Measurements from ENCODE around the gene ANKRD37.
"Not testable (repeated sequence)": the region's sequence is repeated elsewhere in the genome, so short reads cannot be mapped to it uniquely, and the experiment has no call there.

The ANKRD37 gene

GRCh38 chr4:185361872-185362271, 34.8 kb upstream of the ANKRD37 start:
- DNase-seq (ENCODE audit: extremely low spot score), result no peak
- CTCF ChIA-PET, result no interaction called here
- POLR2A ChIA-PET, result no interaction called here
- TF ChIP-seq NFRKB (IDR thresholded peaks at IDR 0.05), result no peak
- TF ChIP-seq TARDBP (IDR thresholded peaks at IDR 0.05), result no peak
- TF ChIP-seq L3MBTL2 (conservative IDR thresholded peaks at IDR 0.05), result no peak

DNA sequence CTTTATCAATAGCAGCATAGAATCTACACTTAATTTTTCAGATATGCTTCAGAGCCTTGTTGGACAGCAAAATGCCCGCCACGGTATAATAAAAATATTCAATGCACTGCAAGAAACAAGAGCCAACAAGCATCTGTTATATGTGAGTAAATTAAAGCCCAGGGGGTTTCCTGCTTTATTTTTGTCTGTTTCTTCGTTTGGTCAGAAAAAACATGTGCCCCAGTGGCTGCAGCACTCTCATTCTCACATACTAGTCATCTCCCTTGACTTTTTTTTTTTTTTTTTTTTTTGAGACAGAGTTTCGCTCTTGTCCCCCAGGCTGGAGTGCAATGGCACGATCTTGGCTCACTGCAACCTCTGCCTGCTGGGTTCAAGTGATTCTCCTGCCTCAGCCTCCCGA, 34.1 kb upstream of the ANKRD37 start:
- POLR2A ChIA-PET; DNase-seq (ENCODE audit: extremely low spot score); CTCF ChIA-PET: not testable (repeated sequence)

DNA sequence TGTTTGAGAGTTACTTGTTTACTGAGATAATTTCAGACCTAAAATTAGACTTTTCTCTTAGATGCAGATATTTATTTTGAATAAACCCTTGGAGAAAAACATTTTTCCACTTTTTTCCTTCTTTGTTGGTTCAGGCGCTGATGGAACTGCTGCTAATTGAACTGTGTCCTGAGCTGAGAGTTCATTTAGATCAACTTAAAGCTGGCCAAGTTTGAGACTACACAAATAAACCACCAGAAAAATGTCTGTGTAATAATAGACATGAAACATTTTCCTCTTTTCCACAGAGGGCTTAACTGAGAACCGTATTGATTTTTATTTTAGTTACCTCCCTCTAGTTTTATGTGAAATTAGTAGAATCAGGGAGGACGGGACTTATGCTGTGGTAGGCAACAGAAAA, 33.4 kb upstream of the ANKRD37 start:
- TF ChIP-seq ARNT (IDR thresholded peaks at IDR 0.05), result no peak
- TF ChIP-seq FOXA1 (IDR thresholded peaks at IDR 0.05), result no peak
- TF ChIP-seq ZNF384 (IDR thresholded peaks at IDR 0.05), result no peak
- no peak for TF ChIP-seq HDGF (IDR thresholded peaks at IDR 0.05; ENCODE audit: borderline replicate concordance)
- no peak for TF ChIP-seq FOXK2 (IDR thresholded peaks at IDR 0.05)
- no peak for TF ChIP-seq NFRKB (IDR thresholded peaks at IDR 0.05)
- TF ChIP-seq SP1 (IDR thresholded peaks at IDR 0.05), result no peak
- TF ChIP-seq CTBP1 (IDR thresholded peaks at IDR 0.05; ENCODE audit: borderline replicate concordance), result no peak
- no peak for TF ChIP-seq FOXM1 (IDR thresholded peaks at IDR 0.05; ENCODE audit: borderline replicate concordance)
- no peak for TF ChIP-seq ELF4 (IDR thresholded peaks at IDR 0.05)
- no peak for TF ChIP-seq L3MBTL2 (conservative IDR thresholded peaks at IDR 0.05)
- no peak for TF ChIP-seq LEF1 (IDR thresholded peaks at IDR 0.05; ENCODE audit: borderline replicate concordance)
- TF ChIP-seq BHLHE40 (IDR thresholded peaks at IDR 0.05; ENCODE audit: borderline replicate concordance), result no peak
- TF ChIP-seq TARDBP (IDR thresholded peaks at IDR 0.05), result no peak
- TF ChIP-seq PKNOX1 (IDR thresholded peaks at IDR 0.05), result no peak
- TF ChIP-seq SUZ12 (IDR thresholded peaks at IDR 0.05), result no peak
- POLR2A ChIA-PET, result interaction anchor here (2.1 kb wide), 1 partner anchor 33 kb away, joined by 6 read pairs; the partner anchor contains the start of gene ANKRD37

GRCh38 chr4:185364886-185365285, 31.8 kb upstream of the ANKRD37 start:
- ChIA-PET CTCF (no interaction called here), POLR2A (interaction anchor here (2.1 kb wide), 1 partner anchor 32 kb away, joined by 6 read pairs; the partner anchor contains the start of gene ANKRD37)
- no peak for DNase-seq (ENCODE audit: extremely low spot score)
- TF ChIP-seq ARNT (IDR thresholded peaks at IDR 0.05), result no peak
- no peak for TF ChIP-seq TARDBP (IDR thresholded peaks at IDR 0.05)
- TF ChIP-seq PKNOX1 (IDR thresholded peaks at IDR 0.05), result no peak
- no peak for TF ChIP-seq NFRKB (IDR thresholded peaks at IDR 0.05)
- TF ChIP-seq FOXM1 (IDR thresholded peaks at IDR 0.05; ENCODE audit: borderline replicate concordance), result no peak
- TF ChIP-seq CTBP1 (IDR thresholded peaks at IDR 0.05; ENCODE audit: borderline replicate concordance), result no peak
- TF ChIP-seq ELF4 (IDR thresholded peaks at IDR 0.05), result no peak
- no peak for TF ChIP-seq BHLHE40 (IDR thresholded peaks at IDR 0.05; ENCODE audit: borderline replicate concordance)
- TF ChIP-seq SUZ12 (IDR thresholded peaks at IDR 0.05), result no peak
- TF ChIP-seq SP1 (IDR thresholded peaks at IDR 0.05), result no peak
- TF ChIP-seq FOXK2 (IDR thresholded peaks at IDR 0.05), result no peak
- no peak for TF ChIP-seq HDGF (IDR thresholded peaks at IDR 0.05; ENCODE audit: borderline replicate concordance)
- TF ChIP-seq FOXA1 (IDR thresholded peaks at IDR 0.05), result no peak
- TF ChIP-seq ZNF384 (IDR thresholded peaks at IDR 0.05), result no peak
- no peak for TF ChIP-seq L3MBTL2 (conservative IDR thresholded peaks at IDR 0.05)
- TF ChIP-seq LEF1 (IDR thresholded peaks at IDR 0.05; ENCODE audit: borderline replicate concordance), result no peak

More for the DNA sequence above, 33.4 kb upstream of the ANKRD37 start:
- CTCF ChIA-PET, result no interaction called here
- DNase-seq (ENCODE audit: extremely low spot score), result no peak

DNA sequence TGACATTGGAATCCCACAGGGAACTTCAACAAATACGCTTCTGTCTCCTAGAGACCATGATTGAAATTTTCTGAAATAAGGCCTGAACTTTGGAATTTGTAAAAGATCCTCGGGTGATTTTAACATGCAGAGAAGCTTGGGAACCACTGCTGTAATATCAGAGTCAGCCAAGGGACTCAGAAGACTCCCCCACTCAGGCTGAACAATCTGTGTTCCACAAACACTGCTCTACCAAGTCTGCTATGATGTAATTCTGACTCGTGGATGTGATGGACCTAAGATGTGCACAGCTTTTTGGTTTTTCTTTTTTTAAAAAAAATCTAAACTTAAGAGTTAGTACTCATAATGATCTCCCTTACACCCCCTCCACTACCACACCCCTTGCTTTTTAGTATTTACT, 26.9 kb upstream of the ANKRD37 start:
- POLR2A ChIA-PET, result no interaction called here
- DNase-seq (ENCODE audit: extremely low spot score), result no peak
- CTCF ChIA-PET, result no interaction called here

DNA sequence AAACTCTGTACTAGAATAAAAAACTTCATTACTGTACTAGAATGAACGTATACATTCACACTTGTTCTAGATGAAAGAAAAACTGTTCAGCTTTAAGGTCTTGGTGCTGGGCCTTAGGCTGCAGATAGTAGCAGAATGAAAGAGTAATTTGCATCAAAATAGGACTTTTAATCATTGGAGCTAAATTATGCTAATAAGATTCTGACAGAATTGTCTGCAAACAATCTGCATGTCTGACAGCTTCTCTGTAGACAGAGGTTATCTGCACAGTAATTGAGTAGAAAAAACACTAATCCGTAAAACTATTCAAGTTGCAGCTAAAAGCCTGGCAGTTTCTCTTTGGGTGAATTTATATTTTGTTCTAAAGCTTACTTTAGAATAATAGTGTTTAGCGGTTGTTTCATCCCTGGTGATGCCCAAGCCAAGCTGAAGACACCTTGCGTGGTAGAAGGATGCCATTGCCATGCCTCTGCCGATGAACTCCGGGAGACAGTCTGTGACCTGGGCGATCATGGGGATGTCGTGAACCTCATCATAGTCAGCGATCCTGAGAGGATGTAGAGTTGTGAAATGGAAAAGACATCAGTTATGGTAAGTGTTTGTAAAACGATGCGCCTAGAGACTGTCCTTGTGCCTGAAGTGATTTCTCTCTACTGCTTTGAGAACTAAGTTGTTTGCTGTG, 26.2 kb upstream of the ANKRD37 start:
- ChIA-PET CTCF (no interaction called here), POLR2A (no interaction called here)
- TF ChIP-seq SUZ12 (IDR thresholded peaks at IDR 0.05), result no peak
- no peak for TF ChIP-seq LEF1 (IDR thresholded peaks at IDR 0.05; ENCODE audit: borderline replicate concordance)
- no peak for TF ChIP-seq FOXA1 (IDR thresholded peaks at IDR 0.05)
- no peak for TF ChIP-seq PKNOX1 (IDR thresholded peaks at IDR 0.05)
- no peak for TF ChIP-seq FOXK2 (IDR thresholded peaks at IDR 0.05)
- no peak for TF ChIP-seq TARDBP (IDR thresholded peaks at IDR 0.05)
- TF ChIP-seq ZNF384 (IDR thresholded peaks at IDR 0.05), result no peak
- no peak for TF ChIP-seq BHLHE40 (IDR thresholded peaks at IDR 0.05; ENCODE audit: borderline replicate concordance)
- TF ChIP-seq HDGF (IDR thresholded peaks at IDR 0.05; ENCODE audit: borderline replicate concordance), result no peak
- TF ChIP-seq NFRKB (IDR thresholded peaks at IDR 0.05), result no peak
- TF ChIP-seq SP1 (IDR thresholded peaks at IDR 0.05), result no peak
- no peak for TF ChIP-seq L3MBTL2 (conservative IDR thresholded peaks at IDR 0.05)
- no peak for TF ChIP-seq ELF4 (IDR thresholded peaks at IDR 0.05)
- TF ChIP-seq ARNT (IDR thresholded peaks at IDR 0.05), result no peak
- TF ChIP-seq FOXM1 (IDR thresholded peaks at IDR 0.05; ENCODE audit: borderline replicate concordance), result no peak
- no peak for TF ChIP-seq CTBP1 (IDR thresholded peaks at IDR 0.05; ENCODE audit: borderline replicate concordance)
- DNase-seq (ENCODE audit: extremely low spot score), result no peak

More for the DNA sequence above, 26.9 kb upstream of the ANKRD37 start:
- no peak for TF ChIP-seq BHLHE40 (IDR thresholded peaks at IDR 0.05; ENCODE audit: borderline replicate concordance)
- no peak for TF ChIP-seq PKNOX1 (IDR thresholded peaks at IDR 0.05)
- TF ChIP-seq ARNT (IDR thresholded peaks at IDR 0.05), result no peak
- TF ChIP-seq FOXM1 (IDR thresholded peaks at IDR 0.05; ENCODE audit: borderline replicate concordance), result no peak
- TF ChIP-seq ELF4 (IDR thresholded peaks at IDR 0.05), result no peak
- no peak for TF ChIP-seq TARDBP (IDR thresholded peaks at IDR 0.05)
- no peak for TF ChIP-seq LEF1 (IDR thresholded peaks at IDR 0.05; ENCODE audit: borderline replicate concordance)
- TF ChIP-seq SUZ12 (IDR thresholded peaks at IDR 0.05), result no peak
- TF ChIP-seq ZNF384 (IDR thresholded peaks at IDR 0.05), result no peak
